ENCODE measurements around the gene MRPL41.

MRPL41 gene

GRCh38 chr9:137505421-137506140 is 46.1 kb upstream of the MRPL41 start:
- no peaks in the 10 kb centered on the region for H3K36me3 ChIP-seq (ENCODE audit: insufficient read depth, low read length)

GRCh38 chr9:137506274-137506673 is 45.4 kb upstream of the MRPL41 start:
- no peak for TF ChIP-seq CTCF (IDR thresholded peaks at IDR 0.05; ENCODE audit: borderline replicate concordance, extremely low read depth, low read length, poor library complexity, severe bottlenecking)
- no peak for TF ChIP-seq EZH2 (IDR thresholded peaks at IDR 0.05; ENCODE audit: borderline replicate concordance, low read depth, low read length, severe bottlenecking)
- Histone ChIP-seq H3K4me3 (ENCODE audit: low read depth in 1 of 2, low read length in 2 of 2) (no peak overlapping the region), H4K20me1 (ENCODE audit: insufficient read depth, low read length) (no peaks in the 10 kb centered on the region; the same call in 1 of the 2 replicates)

More at GRCh38 chr9:137505421-137506140, 46.1 kb upstream of the MRPL41 start:
- ATAC-seq (ENCODE audit: insufficient read depth, low read depth): no peak
- no peak overlapping the region for H3K4me2 ChIP-seq (ENCODE audit: insufficient read depth, low read length)
- TF ChIP-seq CTCF (IDR thresholded peaks at IDR 0.05; ENCODE audit: borderline replicate concordance, extremely low read depth, low read length, poor library complexity, severe bottlenecking) (no peak), EZH2 (IDR thresholded peaks at IDR 0.05; ENCODE audit: borderline replicate concordance, low read depth, low read length, severe bottlenecking) (no peak)
- no peak overlapping the region for H3K4me3 ChIP-seq (ENCODE audit: low read depth in 1 of 2, low read length in 2 of 2)
- H2AFZ ChIP-seq (ENCODE audit: low read depth, low read length): no peak overlapping the region
- no peaks in the 10 kb centered on the region for H3K79me2 ChIP-seq (ENCODE audit: insufficient read depth, low read length)
- no peaks in the 10 kb centered on the region for H3K27me3 ChIP-seq (ENCODE audit: insufficient read depth, low read length, poor library complexity)
- no peak overlapping the region for H3K9ac ChIP-seq (ENCODE audit: low read depth, low read length)
- no peaks in the 10 kb centered on the region; the same call in 1 of the 2 replicates for H4K20me1 ChIP-seq (ENCODE audit: insufficient read depth, low read length)
- H3K4me1 ChIP-seq (ENCODE audit: insufficient read depth, low read length): no peaks in the 10 kb centered on the region
- H3K27ac ChIP-seq (ENCODE audit: low read length): no peak overlapping the region
- H3K9me3 ChIP-seq (ENCODE audit: insufficient read depth, low read length, severe bottlenecking): no peaks in the 10 kb centered on the region
- DNase-seq: no peak

GRCh38 chr9:137506702-137507171 is 44.9 kb upstream of the MRPL41 start:
- H3K79me2 ChIP-seq (ENCODE audit: insufficient read depth, low read length): no peaks in the 10 kb centered on the region
- no peaks in the 10 kb centered on the region for H3K9me3 ChIP-seq (ENCODE audit: insufficient read depth, low read length, severe bottlenecking)
- no peak overlapping the region for H2AFZ ChIP-seq (ENCODE audit: low read depth, low read length)
- no peaks in the 10 kb centered on the region; the same call in 1 of the 2 replicates for H4K20me1 ChIP-seq (ENCODE audit: insufficient read depth, low read length)
- DNase-seq: no peak
- no peaks in the 10 kb centered on the region for H3K27me3 ChIP-seq (ENCODE audit: insufficient read depth, low read length, poor library complexity)
- H3K4me3 ChIP-seq (ENCODE audit: low read depth in 1 of 2, low read length in 2 of 2): no peak overlapping the region
- ATAC-seq (ENCODE audit: insufficient read depth, low read depth): no peak
- no peak overlapping the region for H3K27ac ChIP-seq (ENCODE audit: low read length)
- TF ChIP-seq EZH2 (IDR thresholded peaks at IDR 0.05; ENCODE audit: borderline replicate concordance, low read depth, low read length, severe bottlenecking): no peak
- TF ChIP-seq CTCF (IDR thresholded peaks at IDR 0.05; ENCODE audit: borderline replicate concordance, extremely low read depth, low read length, poor library complexity, severe bottlenecking): no peak
- H3K4me2 ChIP-seq (ENCODE audit: insufficient read depth, low read length): no peak overlapping the region
- no peaks in the 10 kb centered on the region for H3K36me3 ChIP-seq (ENCODE audit: insufficient read depth, low read length)
- H3K4me1 ChIP-seq (ENCODE audit: insufficient read depth, low read length): no peaks in the 10 kb centered on the region
- H3K9ac ChIP-seq (ENCODE audit: low read depth, low read length): no peak overlapping the region

More at GRCh38 chr9:137506274-137506673, 45.4 kb upstream of the MRPL41 start:
- H3K27ac ChIP-seq (ENCODE audit: low read length): no peak overlapping the region
- DNase-seq (no peak), ATAC-seq (ENCODE audit: insufficient read depth, low read depth) (no peak)
- H3K9me3 ChIP-seq (ENCODE audit: insufficient read depth, low read length, severe bottlenecking): no peaks in the 10 kb centered on the region
- no peak overlapping the region for H3K9ac ChIP-seq (ENCODE audit: low read depth, low read length)
- H3K36me3 ChIP-seq (ENCODE audit: insufficient read depth, low read length): no peaks in the 10 kb centered on the region
- H3K79me2 ChIP-seq (ENCODE audit: insufficient read depth, low read length): no peaks in the 10 kb centered on the region
- H2AFZ ChIP-seq (ENCODE audit: low read depth, low read length): no peak overlapping the region
- no peak overlapping the region for H3K4me2 ChIP-seq (ENCODE audit: insufficient read depth, low read length)
- H3K27me3 ChIP-seq (ENCODE audit: insufficient read depth, low read length, poor library complexity): no peaks in the 10 kb centered on the region
- H3K4me1 ChIP-seq (ENCODE audit: insufficient read depth, low read length): no peaks in the 10 kb centered on the region
